Stomach smooth muscle (tissue), 2 donors: ENCODE measurements around the gene ASTN2.

Source experiments
- H3K27ac ChIP-seq: one replicate; pipeline ENCODE4 v1.7.0; 2013; ENCODE audit warnings: mild to moderate bottlenecking, low read length, inconsistent platforms
- H3K27me3 ChIP-seq, 2 donors: one replicate each; pipeline ENCODE4 v1.7.0; 2013; ENCODE audit warnings: low read length in 2 of 2; ENCODE audit not compliant: insufficient read depth in 2 of 2, control insufficient read depth in 1 of 2
- H3K36me3 ChIP-seq, 2 donors: one replicate each; pipeline ENCODE4 v1.7.0; 2013; ENCODE audit warnings: low read length in 2 of 2; ENCODE audit not compliant: control insufficient read depth in 2 of 2, insufficient read depth in 2 of 2
- H3K4me1 ChIP-seq: one replicate; pipeline ENCODE4 v1.7.0; 2013; ENCODE audit warnings: low read length; ENCODE audit not compliant: control insufficient read depth, insufficient read depth
- H3K4me3 ChIP-seq, 2 donors: one replicate each; pipeline ENCODE4 v1.7.0; 2013; ENCODE audit warnings: low read length in 2 of 2
- H3K9ac ChIP-seq, 2 donors: one replicate each; pipeline ENCODE4 v1.7.0; 2013; ENCODE audit warnings: low read length in 2 of 2, mild to moderate bottlenecking in 1 of 2
- H3K9me3 ChIP-seq, 2 donors: one replicate each; pipeline ENCODE4 v1.7.0; 2013; ENCODE audit warnings: low read length in 2 of 2; ENCODE audit not compliant: control insufficient read depth in 2 of 2
- donor health status: healthy.
- donor health status: Pancreatic carcinoma.

The ASTN2 gene

DNA sequence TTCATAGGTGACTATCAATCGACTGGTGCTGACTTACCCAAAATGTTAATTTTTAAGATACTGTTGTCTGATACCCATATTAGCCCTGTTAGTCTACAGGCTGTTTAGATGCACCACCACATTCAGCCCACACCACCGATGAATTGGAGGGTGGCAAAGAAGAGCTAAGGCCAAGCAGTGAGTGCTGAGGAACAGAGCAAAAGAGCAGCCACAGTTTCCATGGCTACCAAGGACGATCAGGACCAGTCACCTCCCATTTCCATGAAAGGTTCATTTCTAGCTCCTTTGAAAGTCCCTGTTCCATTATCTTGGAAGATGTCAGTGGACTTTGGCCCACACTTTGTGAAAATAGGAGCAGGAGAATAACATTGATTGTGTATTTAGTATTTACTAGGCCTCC lies 364.9 kb downstream of the ASTN2 start:
- H3K9me3 ChIP-seq = no peaks in the 10 kb centered on the region
- H3K4me1 ChIP-seq = no peaks in the 10 kb centered on the region
- no peak overlapping the region for H3K27ac ChIP-seq
- no peaks in the 10 kb centered on the region for H3K27me3 ChIP-seq
- H3K4me3 ChIP-seq = no peak overlapping the region
- H3K36me3 ChIP-seq = no peaks in the 10 kb centered on the region
- no peak overlapping the region for H3K9ac ChIP-seq

DNA sequence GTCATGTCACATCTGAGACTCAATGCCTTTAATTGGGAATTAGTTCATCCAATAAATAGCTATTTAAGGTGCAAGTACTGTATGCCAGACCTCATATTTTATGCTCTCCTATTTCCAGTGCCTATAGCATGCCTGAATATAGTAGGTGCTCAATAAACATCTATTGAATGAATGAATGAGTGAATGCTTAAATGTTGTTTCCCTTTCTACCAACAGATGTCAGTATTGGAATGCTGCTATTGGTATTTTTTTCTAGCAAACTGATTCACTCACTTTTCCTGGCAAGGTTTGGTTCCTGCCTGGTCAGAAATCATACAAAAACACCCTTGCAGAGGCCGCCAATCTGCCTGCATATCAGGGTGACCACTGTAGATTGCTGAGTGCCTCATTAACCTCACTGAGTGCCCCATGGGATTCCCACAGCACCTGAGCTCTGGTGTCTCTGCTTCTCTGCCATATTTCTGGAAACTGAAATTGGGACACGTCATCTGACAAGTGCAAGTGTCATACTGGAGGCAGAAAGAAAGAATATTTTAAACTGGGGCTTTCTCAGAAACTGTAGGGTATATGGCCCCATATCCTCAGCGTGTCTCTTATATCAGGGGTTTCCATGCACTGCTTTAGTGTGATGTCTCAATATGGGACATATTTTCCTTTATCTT lies 368.1 kb downstream of the ASTN2 start:
- no peaks in the 10 kb centered on the region for H3K4me1 ChIP-seq
- no peaks in the 10 kb centered on the region for H3K27me3 ChIP-seq
- no peak overlapping the region for H3K9ac ChIP-seq
- no peak overlapping the region for H3K27ac ChIP-seq
- no peak overlapping the region for H3K4me3 ChIP-seq
- no peaks in the 10 kb centered on the region for H3K9me3 ChIP-seq
- H3K36me3 ChIP-seq = no peaks in the 10 kb centered on the region

DNA sequence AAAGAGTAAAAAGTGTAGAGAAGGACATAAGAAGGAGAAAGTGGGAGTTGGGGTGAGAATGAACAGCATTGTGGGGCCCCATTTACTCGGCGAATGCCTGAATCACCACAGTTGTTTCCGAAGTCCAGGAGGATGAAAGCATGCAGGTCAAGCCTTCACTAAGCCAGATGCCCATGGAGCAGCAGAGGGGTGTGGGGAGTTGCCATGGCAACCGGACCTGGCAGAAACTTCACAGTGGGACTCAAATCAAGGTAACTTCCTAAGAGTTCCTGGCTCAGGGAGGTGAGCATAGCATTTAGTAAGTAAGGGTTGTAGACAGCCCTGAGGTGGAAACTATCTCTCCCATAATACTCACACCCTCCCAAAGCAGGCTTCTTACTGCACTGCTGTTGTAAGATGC lies 370.6 kb downstream of the ASTN2 start:
- no peak overlapping the region for H3K9ac ChIP-seq

DNA sequence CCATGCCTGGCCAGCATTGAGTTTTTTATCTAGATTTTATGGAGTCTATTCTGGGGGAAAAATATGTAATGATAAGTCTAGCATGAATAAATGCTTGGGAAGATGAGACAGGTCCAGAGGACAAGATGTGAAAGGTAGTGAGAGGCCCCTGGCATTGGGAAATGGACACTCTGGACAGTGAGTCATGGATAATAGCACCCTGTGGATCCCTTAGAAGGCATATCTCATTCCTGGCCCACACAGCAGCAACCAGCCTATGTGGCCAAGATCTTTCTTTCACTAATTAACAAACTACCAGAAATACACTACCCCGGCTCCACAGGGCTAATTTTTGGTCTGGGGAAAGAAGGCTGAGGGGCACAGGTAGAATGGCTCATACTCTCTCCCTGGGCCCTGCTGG lies 371.7 kb downstream of the ASTN2 start:
- Histone ChIP-seq H3K9ac (no peak overlapping the region), H3K4me3 (no peak overlapping the region), H3K27ac (no peak overlapping the region), H3K36me3 (no peaks in the 10 kb centered on the region), H3K9me3 (no peaks in the 10 kb centered on the region), H3K4me1 (no peaks in the 10 kb centered on the region), H3K27me3 (no peaks in the 10 kb centered on the region)

More for the DNA sequence above, 370.6 kb downstream of the ASTN2 start:
- no peak overlapping the region for H3K4me3 ChIP-seq
- H3K4me1 ChIP-seq = no peaks in the 10 kb centered on the region
- H3K27ac ChIP-seq = no peak overlapping the region
- no peaks in the 10 kb centered on the region for H3K36me3 ChIP-seq
- no peaks in the 10 kb centered on the region for H3K9me3 ChIP-seq
- H3K27me3 ChIP-seq = no peaks in the 10 kb centered on the region

GRCh38 chr9:117035546-117035945 lies 379.3 kb downstream of the ASTN2 start:
- H3K27me3 ChIP-seq = no peaks in the 10 kb centered on the region
- H3K9ac ChIP-seq = no peak overlapping the region
- H3K4me1 ChIP-seq = no peaks in the 10 kb centered on the region
- H3K9me3 ChIP-seq = no peaks in the 10 kb centered on the region
- no peak overlapping the region for H3K4me3 ChIP-seq
- H3K27ac ChIP-seq = no peak overlapping the region
- H3K36me3 ChIP-seq = no peaks in the 10 kb centered on the region

GRCh38 chr9:117034866-117035265 lies 380.0 kb downstream of the ASTN2 start:
- Histone ChIP-seq H3K27ac (no peak overlapping the region), H3K36me3 (no peaks in the 10 kb centered on the region), H3K9me3 (no peaks in the 10 kb centered on the region), H3K27me3 (no peaks in the 10 kb centered on the region), H3K9ac (no peak overlapping the region), H3K4me3 (no peak overlapping the region), H3K4me1 (no peaks in the 10 kb centered on the region)

DNA sequence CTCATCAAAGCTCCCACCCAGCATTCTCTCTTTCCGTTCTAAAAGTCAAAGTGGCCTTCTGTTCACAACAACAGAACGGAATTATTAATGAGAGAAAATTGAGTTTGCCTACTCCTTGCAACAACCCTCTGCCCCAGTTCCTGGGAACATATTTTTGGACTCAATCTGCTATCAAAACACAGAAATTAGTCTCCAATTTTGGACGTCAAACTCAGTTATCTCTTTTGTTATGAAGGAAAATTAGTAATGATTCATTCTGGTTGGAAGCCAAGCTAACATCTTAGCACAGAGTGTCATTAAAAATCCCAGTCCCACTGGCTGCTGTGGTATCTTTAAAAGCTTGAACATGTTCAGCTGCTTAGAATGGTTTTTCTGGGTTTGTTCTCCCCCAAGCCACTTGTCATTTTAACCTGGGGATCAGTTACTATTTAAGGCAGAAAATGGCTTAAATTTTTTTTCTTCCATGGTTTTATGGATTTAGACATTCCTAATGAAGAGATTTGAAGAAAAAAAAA lies 384.5 kb downstream of the ASTN2 start:
- Histone ChIP-seq H3K9ac (no peak overlapping the region), H3K36me3 (no peaks in the 10 kb centered on the region), H3K4me3 (no peak overlapping the region), H3K27me3 (no peaks in the 10 kb centered on the region), H3K4me1 (no peaks in the 10 kb centered on the region), H3K27ac (no peak overlapping the region), H3K9me3 (no peaks in the 10 kb centered on the region)

DNA sequence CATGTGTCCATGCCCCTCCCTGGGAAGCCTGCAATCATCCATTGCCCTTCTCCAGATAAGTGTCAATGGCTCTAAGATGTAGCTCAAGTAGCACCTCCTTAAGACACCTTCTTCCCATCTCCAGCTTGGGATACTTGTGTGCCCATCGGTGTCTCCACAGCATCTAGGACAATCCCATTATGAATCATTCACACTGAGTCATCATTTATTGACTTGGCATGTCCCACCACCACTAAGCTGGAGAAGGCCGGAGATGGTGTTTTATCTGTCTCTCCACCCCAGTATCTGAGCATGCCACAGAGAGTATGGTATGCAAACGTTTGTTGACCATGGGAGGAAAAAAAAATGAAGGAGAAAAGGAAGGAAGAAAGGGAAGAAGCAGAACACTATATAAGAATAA lies 385.5 kb downstream of the ASTN2 start:
- H3K4me1 ChIP-seq = no peaks in the 10 kb centered on the region
- no peak overlapping the region for H3K4me3 ChIP-seq
- no peaks in the 10 kb centered on the region for H3K27me3 ChIP-seq
- no peak overlapping the region for H3K27ac ChIP-seq
- H3K9me3 ChIP-seq = no peaks in the 10 kb centered on the region
- H3K9ac ChIP-seq = no peak overlapping the region
- no peaks in the 10 kb centered on the region for H3K36me3 ChIP-seq

DNA sequence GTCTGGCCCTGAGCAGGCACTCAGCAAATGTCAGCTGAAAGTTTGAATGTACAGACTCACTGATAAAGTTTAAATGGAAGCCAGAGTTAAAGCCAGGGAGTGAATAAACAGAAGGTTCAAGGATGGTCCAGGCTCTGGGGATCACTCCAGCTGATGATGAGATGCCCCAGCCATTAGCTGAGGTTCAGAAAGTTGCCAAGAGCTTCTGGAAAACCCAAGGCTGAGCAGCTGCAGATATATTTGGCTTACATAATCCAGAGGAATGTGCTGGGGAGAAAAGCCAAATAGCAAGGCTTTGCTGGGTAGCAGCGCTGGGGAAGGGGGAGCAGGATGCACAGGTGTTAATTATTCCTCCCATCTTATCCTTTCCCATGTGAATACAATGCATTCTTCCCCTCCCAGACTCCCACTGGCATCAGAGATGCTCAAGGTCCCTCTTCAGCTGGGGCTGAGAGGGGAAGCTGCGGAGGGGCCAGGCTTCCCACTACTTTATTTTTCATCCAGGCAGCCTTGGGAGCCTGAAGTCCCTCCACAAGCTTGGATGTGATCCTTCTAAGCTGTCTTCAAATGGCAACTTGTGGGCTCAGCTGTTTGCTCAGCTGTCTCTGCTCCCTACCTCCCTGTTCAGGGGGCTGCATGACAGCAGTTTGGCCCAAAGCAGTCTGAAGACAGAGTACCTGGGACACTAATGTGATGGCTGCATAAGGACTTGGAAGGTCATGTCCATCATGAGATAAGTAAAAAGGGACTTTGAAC lies 386.6 kb downstream of the ASTN2 start:
- Histone ChIP-seq H3K4me3 (no peak overlapping the region), H3K9me3 (no peaks in the 10 kb centered on the region), H3K9ac (no peak overlapping the region), H3K36me3 (no peaks in the 10 kb centered on the region), H3K27me3 (no peaks in the 10 kb centered on the region), H3K27ac (no peak overlapping the region), H3K4me1 (no peaks in the 10 kb centered on the region)

DNA sequence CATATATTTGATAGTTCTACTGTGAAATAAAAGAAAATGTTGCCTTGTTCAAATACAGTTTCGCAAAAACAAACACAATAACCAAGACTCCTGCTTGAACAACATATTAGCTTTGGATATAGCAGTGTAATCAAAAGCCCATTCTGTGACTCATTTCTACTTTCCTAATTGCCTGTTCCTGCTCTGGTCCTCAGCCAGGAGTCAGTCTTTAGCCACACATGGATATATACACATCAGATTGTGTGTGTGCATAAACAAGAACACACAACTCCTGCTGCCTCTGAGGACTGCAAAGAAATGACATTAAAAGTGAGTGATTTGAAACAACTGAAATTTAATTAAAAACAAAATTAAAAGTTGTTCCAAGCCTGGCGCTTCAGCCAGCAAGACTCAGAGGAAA lies 393.0 kb downstream of the ASTN2 start:
- Histone ChIP-seq H3K36me3 (no peaks in the 10 kb centered on the region), H3K27ac (no peak overlapping the region), H3K4me1 (no peaks in the 10 kb centered on the region), H3K4me3 (no peak overlapping the region), H3K9me3 (no peaks in the 10 kb centered on the region), H3K27me3 (no peaks in the 10 kb centered on the region), H3K9ac (no peak overlapping the region)
